K562 (cell line): Measurements from ENCODE around the gene RNF213. TPM values are rescaled to one million over a fixed set of nuclear protein-coding genes. Genes with fewer than 3 reads are reported as not detected.

Experiments used
- ATAC-seq: fragments of 200-7000 bp; cut with Tn5 transposase; 3 replicates; pipeline ENCODE4 v1.9.1; 2020; ENCODE audit warnings: moderate library complexity
- BruUV-seq: library from RNA; stranded (reverse); fragments of 400-500 nt; replicated peaks from 2 replicates; lab custom pipeline; 2021; lab: Mats Ljungman, UMichigan
- CTCF ChIA-PET: fragments of 300-600 bp; formaldehyde crosslinking; extraction: SDS; loops from one replicate; lab custom pipeline; 2021; ENCODE audit warnings: low intra/inter-chr PET ratio; lab: Yijun Ruan, JAX
- POLR2A ChIA-PET: fragments of 300-600, 350-650 bp; sonication (Branson Sonifier 250); formaldehyde crosslinking; extraction: SDS; loops from one replicate; lab custom pipeline; 2021; ENCODE audit warnings: antibody characterized with exemption, inconsistent platforms; lab: Yijun Ruan, JAX
- DNase-seq, 4 experiments: peaks; one replicate each; pipeline versions ENCODE4 v3.0.0 to v3.0.0-alpha.2; 2011 to 2018; ENCODE audit warnings: low spot score in 3 of 4, mixed read lengths in 3 of 4; ENCODE audit errors: extremely low read depth in 1 of 4
- FAIRE-seq: peaks from 2 replicates; lab custom pipeline; 2011; peaks lifted over from hg19 to GRCh38; lab: Jason Lieb, UNC
- H2AFZ ChIP-seq: 2 replicates; pipeline ENCODE4 v1.6.0; 2011; ENCODE audit warnings: low read depth, low read length, control low read depth, inconsistent platforms
- H3K27ac ChIP-seq: fragments of 200-600 bp; 3 replicates; pipeline ENCODE4 v1.8.0; 2011; ENCODE audit warnings: low read depth, mild to moderate bottlenecking, control low read depth, inconsistent platforms, low read length, moderate library complexity, mixed read lengths; ENCODE audit errors: extremely low read depth
- H3K27me3 ChIP-seq, 2 experiments: fragments of 300-600 bp in 1 of 2; 2 replicates in 1 of 2; 3 replicates in 1 of 2; pipeline versions ENCODE4 v1.6.0 to v1.8.0; 2011; ENCODE audit warnings: inconsistent platforms in 2 of 2, low read length in 2 of 2, mild to moderate bottlenecking in 1 of 2, mixed read lengths in 1 of 2, moderate library complexity in 1 of 2; ENCODE audit not compliant: control insufficient read depth in 2 of 2, insufficient read depth in 2 of 2
- H3K36me3 ChIP-seq: fragments of 300-600 bp; 3 replicates; pipeline ENCODE4 v1.8.0; 2011; ENCODE audit warnings: mild to moderate bottlenecking, low read length, inconsistent platforms; ENCODE audit not compliant: control insufficient read depth, insufficient read depth
- H3K4me1 ChIP-seq, 2 experiments: fragments of 200-600 bp in 1 of 2; replicated peaks in 1 of 2; 2 replicates in 1 of 2; 3 replicates in 1 of 2; pipeline versions ENCODE4 v1.5.1 to v1.8.0; 2011; ENCODE audit warnings: inconsistent platforms in 2 of 2, low read length in 2 of 2, mild to moderate bottlenecking in 1 of 2, mixed read lengths in 1 of 2, moderate library complexity in 1 of 2; ENCODE audit not compliant: control insufficient read depth in 2 of 2, insufficient read depth in 2 of 2
- H3K4me2 ChIP-seq: 2 replicates; pipeline ENCODE4 v1.6.1; 2011; ENCODE audit warnings: low read length, control low read depth, inconsistent platforms, mixed read lengths; ENCODE audit not compliant: insufficient read depth
- H3K4me3 ChIP-seq: fragments of 200-600 bp; sonication (generic), shearing (Covaris generic); 2 replicates; pipeline ENCODE4 v1.5.1; 2016; ENCODE audit warnings: control low read depth, inconsistent platforms
- H3K79me2 ChIP-seq: fragments of 200-600 bp; 3 replicates; pipeline ENCODE4 v1.8.0; 2011; ENCODE audit warnings: low read length, inconsistent platforms; ENCODE audit not compliant: control insufficient read depth, insufficient read depth
- H3K9ac ChIP-seq, 2 experiments: 2 replicates each; pipeline versions ENCODE4 v1.6.0 to v1.6.1; 2011; ENCODE audit warnings: low read depth in 2 of 2, low read length in 2 of 2, control low read depth in 1 of 2, inconsistent platforms in 1 of 2, mild to moderate bottlenecking in 1 of 2, mixed read lengths in 1 of 2; ENCODE audit not compliant: insufficient read depth in 1 of 2
- H3K9me1 ChIP-seq: one replicate; pipeline ENCODE4 v1.6.0; 2011; ENCODE audit warnings: inconsistent platforms, mild to moderate bottlenecking, low read length, moderate library complexity; ENCODE audit not compliant: control insufficient read depth, insufficient read depth
- H3K9me3 ChIP-seq: replicated peaks from 2 replicates; pipeline ENCODE4 v1.5.1; 2011; ENCODE audit warnings: low read depth, low read length, inconsistent platforms; ENCODE audit not compliant: control insufficient read depth, insufficient read depth
- H4K20me1 ChIP-seq: replicated peaks from 2 replicates; pipeline ENCODE4 v1.6.1; 2011; ENCODE audit warnings: low read length, inconsistent platforms, mixed read lengths; ENCODE audit not compliant: control insufficient read depth, insufficient read depth
- BRD4 ChIP-seq: fragments of 200-600 bp; sonication (generic); IDR thresholded peaks from 2 replicates; pipeline ENCODE4 v1.6.1; 2017; ENCODE audit warnings: inconsistent platforms
- FIP1L1 ChIP-seq: fragments of 200-400 bp; formaldehyde crosslinking; IDR thresholded peaks from 2 replicates; pipeline ENCODE4 v1.6.1; 2018; ENCODE audit warnings: mild to moderate bottlenecking, low read depth, low read length; ENCODE audit not compliant: poor library complexity, severe bottlenecking
- FOXK1 ChIP-seq: sonication (generic); formaldehyde crosslinking; IDR thresholded peaks from 2 replicates; pipeline ENCODE4 v1.8.0; 2022; ENCODE audit warnings: missing genetic modification reagents, mild to moderate bottlenecking, borderline replicate concordance
- HDAC3 ChIP-seq: fragments of 450-650 bp; IDR thresholded peaks from 2 replicates; pipeline ENCODE4 v1.6.1; 2018; ENCODE audit warnings: borderline replicate concordance, mild to moderate bottlenecking, moderate library complexity; ENCODE audit not compliant: partially characterized antibody
- MAFG ChIP-seq: fragments of 450-650 bp; conservative IDR thresholded peaks from 2 replicates; pipeline ENCODE4 v1.6.1; 2016; ENCODE audit warnings: missing genetic modification characterization, missing compliant biosample characterization
- MECOM ChIP-seq: fragments of 250-450 bp; sonication (Bioruptor Pico); IDR thresholded peaks from 2 replicates; pipeline ENCODE4 v1.8.0; 2022; ENCODE audit warnings: inconsistent platforms
- MYC ChIP-seq, 2 experiments: fragments of 250-450 bp in 1 of 2; sonication (Bioruptor Pico) in 1 of 2; IDR thresholded peaks; 2 replicates each; pipeline versions ENCODE4 v1.5.1 to v1.6.1; 2012 to 2021; ENCODE audit warnings: low read depth in 2 of 2, borderline replicate concordance in 1 of 2, improper control_type of control experiment in 1 of 2, low read length in 1 of 2, mild to moderate bottlenecking in 1 of 2, moderate library complexity in 1 of 2
- NR0B1 ChIP-seq: fragments of 450-650 bp; IDR thresholded peaks from one replicate; pipeline ENCODE4 v1.6.1; 2018; ENCODE audit warnings: mild to moderate bottlenecking, moderate library complexity; ENCODE audit not compliant: partially characterized antibody
- POLR2B ChIP-seq: fragments of 450-650 bp; IDR thresholded peaks from 2 replicates; pipeline ENCODE4 v1.6.1; 2018; ENCODE audit warnings: low read depth; ENCODE audit not compliant: partially characterized antibody
- POLR3G ChIP-seq: IDR thresholded peaks from 2 replicates; pipeline ENCODE4 v1.6.1; 2011; ENCODE audit not compliant: insufficient read length, insufficient replicate concordance; ENCODE audit errors: extremely low read depth
- SAFB2 ChIP-seq: fragments of 200-400 bp; formaldehyde crosslinking; IDR thresholded peaks from 2 replicates; pipeline ENCODE4 v1.6.1; 2018; ENCODE audit warnings: borderline replicate concordance, low read length, low read depth, moderate library complexity; ENCODE audit not compliant: severe bottlenecking
- SRSF3 ChIP-seq: fragments of 200-400 bp; formaldehyde crosslinking; IDR thresholded peaks from 2 replicates; pipeline ENCODE4 v1.6.1; 2016; ENCODE audit warnings: mild to moderate bottlenecking, low read length, moderate library complexity; ENCODE audit not compliant: insufficient read depth
- XRCC3 ChIP-seq: fragments of 450-650 bp; IDR thresholded peaks from 2 replicates; pipeline ENCODE4 v1.6.1; 2017; ENCODE audit warnings: mild to moderate bottlenecking, moderate library complexity
- ZKSCAN3 ChIP-seq: fragments of 250-450 bp; sonication (Bioruptor Pico); IDR thresholded peaks from 2 replicates; pipeline ENCODE4 v1.4.0; 2020
- ZNF224 ChIP-seq: sonication (generic); formaldehyde crosslinking; IDR thresholded peaks from 2 replicates; pipeline ENCODE4 v1.8.0; 2022; ENCODE audit warnings: mild to moderate bottlenecking, missing genetic modification reagents
- ZNF445 ChIP-seq: fragments of 250-450 bp; sonication (Bioruptor Pico); IDR thresholded peaks from 2 replicates; pipeline ENCODE4 v1.4.0; 2020; ENCODE audit warnings: low read depth, mild to moderate bottlenecking, moderate library complexity
- ZNF561 ChIP-seq: fragments of 450-650 bp; formaldehyde crosslinking; conservative IDR thresholded peaks from 2 replicates; pipeline ENCODE4 v1.4.0; 2020; ENCODE audit warnings: mild to moderate bottlenecking, moderate library complexity
- ZNF589 ChIP-seq: fragments of 200-800 bp; sonication (Bioruptor generic); IDR thresholded peaks from 2 replicates; pipeline ENCODE4 v1.6.1; 2016; ENCODE audit warnings: low read depth, missing genetic modification characterization, missing compliant biosample characterization
- ZNF655 ChIP-seq: fragments of 250-450 bp; sonication (Bioruptor Pico); IDR thresholded peaks from 2 replicates; pipeline ENCODE4 v1.5.0; 2021
- WGBS: fragments of 100-300 bp; shearing (Covaris generic); methylation state at CpG from one replicate; pipeline ENCODE4 v1.1.6; 2016; ENCODE audit warnings: low coverage, mixed read lengths; ENCODE audit not compliant: insufficient coverage; ENCODE audit errors: missing lambda C conversion rate; 5-methylcytosine and 5-hydroxymethylcytosine counted together
- in situ Hi-C: fragments of 300-500 bp; cut with MboI; formaldehyde crosslinking; loops from 4 replicates; pipeline ENCODE4 v1.15.0; 2018; ENCODE audit warnings: inconsistent platforms, mixed read lengths
- intact Hi-C: fragments of 100-400 bp; cut with micrococcal nuclease; formaldehyde crosslinking; loops from 2 replicates; pipeline ENCODE4 v1.14.2; 2022
- polyA plus RNA-seq, 8 experiments: library from polyadenylated mRNA; depleted of rRNA in 4 of 8; stranded (reverse) in 5 of 8; unstranded in 3 of 8; fragments of >200 nt; fragmentation: Nextera tagmentation in 2 of 8; fragmentation: Illumina TruSeq in 1 of 8; extraction: Ambion mirVana in 2 of 8; extraction: Trizol in 1 of 8; gene quantifications; 2 replicates each; pipeline versions ENCODE4 v1.2.1 to v1.2.3, GENCODE V29; 2011 to 2014; ENCODE audit warnings: inconsistent platforms in 1 of 8, missing spikeins in 1 of 8
- total RNA-seq, 7 experiments: library from RNA; depleted of rRNA in 6 of 7; stranded (reverse); fragments of >200 nt in 6 of 7; fragmentation: Illumina TruSeq in 2 of 7; extraction: Trizol in 2 of 7; gene quantifications; 2 replicates each; pipeline versions ENCODE4 v1.2.1 to v1.2.3, GENCODE V29; 2011 to 2021; ENCODE audit warnings: low replicate concordance in 1 of 7

The RNF213 gene
- total and polyA plus RNA-seq, 9 of the 15 experiments (the other 6 are each of a cell fraction or from before 2014, with no cell fraction given), result 5.3 to 33.6 (median 17.9) TPM

- no peak for TF ChIP-seq MAFG (tag)
- TF ChIP-seq SRSF3, result no peak
- TF ChIP-seq ZNF655 (CRISPR knock-in tag), result no peak
- TF ChIP-seq ZKSCAN3 (CRISPR knock-in tag), result no peak
- no peak for TF ChIP-seq NR0B1
- TF ChIP-seq ZNF589, result no peak
- no peak for TF ChIP-seq MECOM
- TF ChIP-seq, all 486 proteins: peak for 0
Observed at GRCh38 chr17:80428363-80428762, 167.7 kb downstream of the RNF213 start (continued).

GRCh38 chr17:80428796-80429195 lies 168.1 kb downstream of the RNF213 start:
- ATAC-seq (no peak), FAIRE-seq (peak; percentile 40), DNase-seq (no peak)
- POLR2A ChIA-PET, result interaction anchor here (0.6 to 0.7 kb wide), 2 partner anchors 116 to 963 kb away, joined by 3 read pairs; partner anchors contain the start of gene RPTOR
- no TSS peak for BruUV-seq
- peaks cover 27 to 98% of the 10 kb centered on the region in 2 experiments; a peak in 4 of 5 replicates for H3K27me3 ChIP-seq
- H3K9me1 ChIP-seq, result no peaks in the 10 kb centered on the region
- no peak overlapping the region for H3K27ac ChIP-seq
- H3K9ac ChIP-seq, result no peak overlapping the region
- in situ Hi-C loops, result loop anchor here (5.0 kb wide), 2 partner anchors 149 to 554 kb away; no protein-coding TSS in a partner anchor
- H4K20me1 ChIP-seq, result peaks cover 44% of the 10 kb centered on the region
- no peak overlapping the region for H3K4me2 ChIP-seq
- peaks cover 0 to 53% of the 10 kb centered on the region in 2 experiments; a peak in 2 of 5 replicates for H3K4me1 ChIP-seq
- H3K79me2 ChIP-seq, result no peaks in the 10 kb centered on the region
- no peak overlapping the region for H3K4me3 ChIP-seq
- intact Hi-C loops, result loop anchor here (5.0 kb wide), 2 partner anchors 224 to 554 kb away; no protein-coding TSS in a partner anchor
- TF ChIP-seq SAFB2 (no peak), HDAC3 (no peak), MYC (IDR thresholded peaks at IDR 0.05; ENCODE audit: low read depth, low read length) (no peak), MYC (CRISPR knock-in tag; IDR thresholded peaks at IDR 0.05; ENCODE audit: borderline replicate concordance, low read depth) (no peak), FIP1L1 (no peak), XRCC3 (no peak), POLR3G (no peak), BRD4 (no peak), ZNF445 (no peak), ZNF224 (CRISPR knock-in tag) (no peak), POLR2B (no peak), FOXK1 (CRISPR knock-in tag) (no peak), ZNF561 (CRISPR knock-in tag) (no peak)
- H2AFZ ChIP-seq, result no peak overlapping the region
- H3K36me3 ChIP-seq, result no peaks in the 10 kb centered on the region
- CTCF ChIA-PET, result no interaction called here
- WGBS, result 7% methylated on average over 9 of the region's 11 CpGs
- H3K9me3 ChIP-seq, result no peaks in the 10 kb centered on the region
